Spleen (tissue), 7 donors: ENCODE results near the gene SCN11A.

Source experiments
- POLR2A ChIP-seq, 3 donors: fragments of 450-650 bp; IDR thresholded peaks; one replicate each; pipeline ENCODE4 v1.5.1; 2017; ENCODE audit warnings: antibody characterized with exemption in 3 of 3, mild to moderate bottlenecking in 1 of 3
- TF ChIP-seq, protein P1 (sequence below), 11 experiments: fragments of 200-600 bp in 7 of 11; fragments of 450-650 bp in 4 of 11; sonication (generic) in 4 of 11; IDR thresholded peaks in 8 of 11; conservative IDR thresholded peaks in 3 of 11; 1 replicate in 7 of 11; 2 replicates in 4 of 11; pipeline versions ENCODE4 v1.4.0 to v1.8.0; 2016 to 2021; ENCODE audit warnings: antibody characterized with exemption in 11 of 11, inconsistent platforms in 4 of 11, mild to moderate bottlenecking in 1 of 11
- donor health status: DM: no; HTN: no; CAD: no; lungs with moderate emphysema.
- donor health status: DM: no; HTN: no; CAD: no.
- donor health status: DM: no; HTN: no; CAD: no.

DNA sequence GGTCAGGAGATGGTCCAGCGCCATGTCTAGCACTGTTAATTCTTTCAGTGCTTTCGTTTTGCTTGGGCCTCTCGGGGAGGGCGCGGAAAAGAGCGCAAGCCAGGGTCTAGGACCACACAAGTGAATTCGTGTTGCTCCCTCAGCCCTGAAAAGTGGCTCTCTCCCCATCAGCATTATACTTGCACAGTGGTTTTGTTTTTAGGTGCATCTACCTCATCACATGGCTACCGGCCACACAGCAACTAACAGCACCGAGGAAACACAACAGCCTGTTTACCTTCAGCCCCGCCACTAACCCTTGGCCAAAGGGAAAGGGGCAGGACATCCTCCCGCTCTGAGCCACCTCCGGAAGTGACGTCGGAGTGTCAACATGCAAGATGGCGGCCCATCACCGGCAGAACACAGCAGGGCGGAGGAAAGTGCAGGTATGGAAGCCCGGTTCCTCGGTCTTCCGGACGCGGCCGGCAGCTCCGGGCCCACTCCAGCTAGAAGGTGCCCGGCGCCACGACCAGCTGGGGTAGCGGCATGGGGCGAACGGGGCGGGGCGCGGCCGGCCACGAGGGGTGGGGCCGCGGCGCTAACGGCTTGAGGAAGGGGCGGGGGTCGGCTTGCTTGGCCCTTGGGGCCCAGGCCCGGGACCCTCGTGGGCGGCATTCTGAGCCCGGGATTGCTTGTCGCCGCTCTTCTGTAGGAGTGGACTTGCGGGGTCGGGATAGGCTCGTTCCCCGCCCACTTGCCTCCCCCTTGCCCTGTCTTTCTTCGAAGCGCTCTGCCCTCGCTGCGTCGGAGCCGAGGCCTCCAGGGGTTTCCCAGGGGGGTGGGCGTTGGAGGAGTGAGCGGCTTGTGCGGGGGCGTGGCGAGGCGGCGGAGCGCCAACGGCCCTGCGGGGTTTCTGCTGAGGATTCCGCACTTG, at the start of gene SCN11A, which contains the start of gene WDR48:
- TF ChIP-seq, protein P1, sequence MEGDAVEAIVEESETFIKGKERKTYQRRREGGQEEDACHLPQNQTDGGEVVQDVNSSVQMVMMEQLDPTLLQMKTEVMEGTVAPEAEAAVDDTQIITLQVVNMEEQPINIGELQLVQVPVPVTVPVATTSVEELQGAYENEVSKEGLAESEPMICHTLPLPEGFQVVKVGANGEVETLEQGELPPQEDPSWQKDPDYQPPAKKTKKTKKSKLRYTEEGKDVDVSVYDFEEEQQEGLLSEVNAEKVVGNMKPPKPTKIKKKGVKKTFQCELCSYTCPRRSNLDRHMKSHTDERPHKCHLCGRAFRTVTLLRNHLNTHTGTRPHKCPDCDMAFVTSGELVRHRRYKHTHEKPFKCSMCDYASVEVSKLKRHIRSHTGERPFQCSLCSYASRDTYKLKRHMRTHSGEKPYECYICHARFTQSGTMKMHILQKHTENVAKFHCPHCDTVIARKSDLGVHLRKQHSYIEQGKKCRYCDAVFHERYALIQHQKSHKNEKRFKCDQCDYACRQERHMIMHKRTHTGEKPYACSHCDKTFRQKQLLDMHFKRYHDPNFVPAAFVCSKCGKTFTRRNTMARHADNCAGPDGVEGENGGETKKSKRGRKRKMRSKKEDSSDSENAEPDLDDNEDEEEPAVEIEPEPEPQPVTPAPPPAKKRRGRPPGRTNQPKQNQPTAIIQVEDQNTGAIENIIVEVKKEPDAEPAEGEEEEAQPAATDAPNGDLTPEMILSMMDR (IDR thresholded peaks at IDR 0.05 in 8 of 11, conservative IDR thresholded peaks at IDR 0.05 in 3 of 11): peak in 2 of 11 experiments; percentile 12 to 20
- peak in 2 of 3 donors; percentile 88 to 93 for TF ChIP-seq POLR2A (IDR thresholded peaks at IDR 0.05)
